BLaER1 treated with 17β-estradiol and CSF1 and Interleukin-3, amounts not matched to agents 10 nM and 100 nM (cell line): ENCODE results near the gene PLOD3.
"Not testable (repeated sequence)": the region's sequence is repeated elsewhere in the genome, so short reads cannot be mapped to it uniquely, and the experiment has no call there.

Experiments used
- H3K27ac ChIP-seq, 11 experiments: shearing (Covaris generic); formaldehyde crosslinking; 2 replicates each; pipeline ENCODE4 v1.8.1; 2022
- H3K27me3 ChIP-seq, 11 experiments: shearing (Covaris generic); formaldehyde crosslinking; 2 replicates each; pipeline ENCODE4 v1.8.1; 2022
- H3K36me3 ChIP-seq, 11 experiments: shearing (Covaris generic); formaldehyde crosslinking; 2 replicates each; pipeline ENCODE4 v1.8.1; 2022
- H3K4me1 ChIP-seq, 10 experiments: shearing (Covaris generic); formaldehyde crosslinking; 2 replicates each; pipeline ENCODE4 v1.8.1; 2022
- H3K4me2 ChIP-seq, 11 experiments: shearing (Covaris generic); formaldehyde crosslinking; 2 replicates each; pipeline ENCODE4 v1.8.1; 2022
- H3K4me3 ChIP-seq, 10 experiments: shearing (Covaris generic); formaldehyde crosslinking; 2 replicates each; pipeline ENCODE4 v1.8.1; 2022
- H3K9ac ChIP-seq, 11 experiments: shearing (Covaris generic); formaldehyde crosslinking; 2 replicates each; pipeline ENCODE4 v1.8.1; 2022
- H3K9me3 ChIP-seq, 11 experiments: shearing (Covaris generic); formaldehyde crosslinking; replicated peaks in 1 of 11; 2 replicates each; pipeline ENCODE4 v1.8.1; 2022
- H4K20me1 ChIP-seq, 11 experiments: shearing (Covaris generic); formaldehyde crosslinking; 2 replicates each; pipeline ENCODE4 v1.8.1; 2022
- Cebpa-rat ChIP-seq, 11 experiments: shearing (Covaris generic); IDR thresholded peaks; 2 replicates each; pipeline ENCODE4 v1.8.1; 2022

The PLOD3 gene, protein sequence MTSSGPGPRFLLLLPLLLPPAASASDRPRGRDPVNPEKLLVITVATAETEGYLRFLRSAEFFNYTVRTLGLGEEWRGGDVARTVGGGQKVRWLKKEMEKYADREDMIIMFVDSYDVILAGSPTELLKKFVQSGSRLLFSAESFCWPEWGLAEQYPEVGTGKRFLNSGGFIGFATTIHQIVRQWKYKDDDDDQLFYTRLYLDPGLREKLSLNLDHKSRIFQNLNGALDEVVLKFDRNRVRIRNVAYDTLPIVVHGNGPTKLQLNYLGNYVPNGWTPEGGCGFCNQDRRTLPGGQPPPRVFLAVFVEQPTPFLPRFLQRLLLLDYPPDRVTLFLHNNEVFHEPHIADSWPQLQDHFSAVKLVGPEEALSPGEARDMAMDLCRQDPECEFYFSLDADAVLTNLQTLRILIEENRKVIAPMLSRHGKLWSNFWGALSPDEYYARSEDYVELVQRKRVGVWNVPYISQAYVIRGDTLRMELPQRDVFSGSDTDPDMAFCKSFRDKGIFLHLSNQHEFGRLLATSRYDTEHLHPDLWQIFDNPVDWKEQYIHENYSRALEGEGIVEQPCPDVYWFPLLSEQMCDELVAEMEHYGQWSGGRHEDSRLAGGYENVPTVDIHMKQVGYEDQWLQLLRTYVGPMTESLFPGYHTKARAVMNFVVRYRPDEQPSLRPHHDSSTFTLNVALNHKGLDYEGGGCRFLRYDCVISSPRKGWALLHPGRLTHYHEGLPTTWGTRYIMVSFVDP

DNA sequence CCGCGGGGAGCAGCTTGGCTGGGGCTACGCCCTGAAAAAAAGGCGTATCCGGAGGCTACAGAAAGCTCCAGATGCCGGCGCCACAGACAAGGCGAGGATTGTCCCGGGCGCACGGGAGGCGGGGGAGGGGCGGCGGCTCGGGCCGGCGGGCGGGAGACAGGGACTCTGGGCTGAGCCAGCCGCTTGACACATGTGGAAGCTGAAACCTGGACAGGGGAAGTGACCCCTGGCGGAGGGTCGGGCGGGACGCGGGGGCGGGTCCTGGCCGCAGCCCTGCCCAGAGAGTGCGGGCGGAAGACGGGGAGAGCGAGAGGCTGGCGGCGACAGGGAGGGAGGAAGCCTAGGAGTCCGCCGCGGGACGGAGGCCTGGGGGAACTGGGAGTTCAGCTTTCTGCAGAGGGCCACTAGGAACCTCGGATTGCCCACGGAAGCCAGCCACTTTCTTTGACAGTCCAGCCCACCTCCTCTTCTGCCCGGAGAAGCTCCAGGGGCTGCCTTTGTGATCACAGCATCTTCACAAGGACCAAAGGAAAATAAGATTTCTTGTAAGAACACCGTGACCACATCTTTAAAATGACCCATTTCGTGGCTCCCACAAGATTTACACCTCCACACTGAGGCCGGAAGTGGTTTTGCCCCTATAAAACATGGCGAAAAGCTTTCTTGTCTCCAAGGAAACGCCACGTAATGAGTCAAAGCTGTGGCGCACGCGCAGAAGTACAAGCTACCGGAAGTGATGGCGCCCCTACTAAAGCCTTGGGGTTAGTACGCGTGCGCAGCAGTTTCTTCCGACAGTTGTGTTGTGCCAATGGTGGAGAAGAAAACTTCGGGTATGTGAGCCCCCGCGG, at the start of gene PLOD3, which contains the start of gene ZNHIT1:
Gene PLOD3 (minus strand): TSS at position 194 of the 848 bp plus-strand sequence. CDS start 307 bp downstream, outside the sequence.
Gene ZNHIT1 (plus strand): TSS at position 778 of the 848 bp plus-strand sequence. CDS start 31 bp downstream, at position 809.
- Histone ChIP-seq H3K4me2 (peak within 1 kb of the TSS; percentile 88 to 100 (median 95)), H3K4me1 (peaks cover 35 to 67% (median 54%) of the 10 kb centered on the region in 10 experiments), H3K36me3 (peaks cover 7 to 57% (median 45%) of the 10 kb centered on the region in 11 experiments), H3K27me3 (no peaks in the 10 kb centered on the region), H3K27ac (peak within 1 kb of the TSS; percentile 76 to 96 (median 84)), H3K9me3 (no peaks in the 10 kb centered on the region), H3K4me3 (peak within 1 kb of the TSS; percentile 73 to 90 (median 80)), H4K20me1 (peaks cover 4 to 33% (median 24%) of the 10 kb centered on the region in 11 experiments; a peak in 17 of 22 replicates), H3K9ac (peak within 1 kb of the TSS; percentile 77 to 91 (median 82))
- TF ChIP-seq Cebpa-rat (IDR thresholded peaks at IDR 0.05), result no peak

DNA sequence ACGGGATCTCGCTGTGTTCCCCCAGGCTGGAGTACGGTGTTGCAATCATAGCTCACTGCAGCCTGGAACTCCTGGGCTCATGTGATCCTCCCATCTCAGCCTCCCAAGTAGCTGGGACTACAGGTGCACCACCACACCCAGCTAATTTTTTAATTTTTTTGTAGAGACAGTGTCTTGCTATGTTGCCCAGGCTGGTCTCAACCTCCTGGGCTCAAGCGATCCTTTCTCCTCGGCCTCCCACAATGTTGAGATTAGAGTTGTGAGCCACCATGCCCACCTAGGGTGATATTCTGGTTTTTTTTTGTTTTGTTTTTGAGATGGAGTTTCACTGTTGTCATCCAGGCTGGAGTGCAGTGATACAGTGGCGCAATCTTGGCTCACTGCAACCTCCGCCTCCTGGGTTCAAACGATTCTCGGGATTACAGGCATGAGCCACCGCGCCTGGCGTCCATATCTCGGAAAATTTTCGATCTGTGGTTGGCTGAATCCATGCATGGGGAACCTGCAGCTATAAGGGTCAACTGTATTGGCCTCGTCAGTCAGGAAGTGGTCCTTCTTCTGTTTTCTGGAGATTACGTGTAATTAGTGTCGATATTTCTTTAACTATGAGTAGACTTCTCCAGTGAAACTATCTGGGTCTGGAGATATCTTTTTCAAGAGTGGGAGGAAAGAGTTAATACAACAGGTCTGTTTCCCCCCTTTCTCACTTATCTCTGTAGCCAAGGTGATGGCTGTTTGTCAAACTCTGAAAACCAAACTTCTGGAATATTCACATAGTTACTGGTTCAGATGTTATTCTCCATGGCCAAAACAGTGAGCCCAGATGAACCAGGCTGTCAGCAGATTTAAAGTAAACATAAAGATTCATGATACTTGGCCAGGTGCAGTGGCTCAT, 48.5 kb upstream of the PLOD3 start:
- H4K20me1 ChIP-seq, result no peaks in the 10 kb centered on the region; a peak in 1 of 22 replicates
- no peak overlapping the region for H3K9ac ChIP-seq
- H3K27ac ChIP-seq, result no peak overlapping the region
- no peaks in the 10 kb centered on the region for H3K36me3 ChIP-seq
- H3K9me3 ChIP-seq, result no peaks in the 10 kb centered on the region
- peaks cover 12 to 24% (median 15%) of the 10 kb centered on the region in 10 experiments for H3K4me1 ChIP-seq
- H3K4me3 ChIP-seq, result no peak overlapping the region
- H3K4me2 ChIP-seq, result no peak overlapping the region
- no peak; a peak in 1 of 22 replicates for TF ChIP-seq Cebpa-rat (IDR thresholded peaks at IDR 0.05)
- H3K27me3 ChIP-seq, result no peaks in the 10 kb centered on the region

DNA sequence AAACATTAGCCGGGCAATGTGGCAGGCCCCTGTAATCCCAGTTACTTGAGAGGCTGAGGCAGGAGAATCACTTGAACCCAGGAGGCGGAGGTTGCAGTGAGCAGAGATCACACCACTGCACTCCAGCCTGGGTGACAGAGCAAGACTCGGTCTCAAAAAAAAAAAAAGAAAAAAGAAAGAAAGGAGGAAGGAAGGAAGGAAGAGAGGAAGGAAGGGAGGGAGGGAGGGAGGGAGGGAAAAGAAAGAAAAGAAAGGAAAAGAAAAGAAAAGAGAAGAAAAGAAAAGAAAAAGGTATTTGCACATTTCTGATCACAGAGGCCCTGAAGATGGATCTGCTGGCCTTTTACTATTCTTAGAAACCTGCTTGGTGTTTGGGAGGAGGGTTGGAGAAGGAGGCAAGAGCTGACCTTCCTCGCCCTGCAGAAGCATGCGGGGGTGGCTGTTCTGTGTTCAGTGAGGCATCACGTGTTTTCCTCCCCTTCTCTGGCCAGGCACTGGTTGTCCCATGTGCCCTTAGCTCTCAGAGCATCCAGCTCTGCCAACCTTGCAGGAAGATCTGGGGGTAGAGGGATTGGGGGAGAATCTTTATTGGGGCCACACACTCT, 46.8 kb upstream of the PLOD3 start:
- not testable (repeated sequence) for H4K20me1 ChIP-seq, H3K27me3 ChIP-seq, H3K27ac ChIP-seq, H3K4me3 ChIP-seq, H3K36me3 ChIP-seq, H3K9me3 ChIP-seq, H3K9ac ChIP-seq
- H3K4me1 ChIP-seq, result peaks cover 12 to 20% (median 15%) of the 10 kb centered on the region in 10 experiments
- peak overlapping the region; percentile 28 to 67 (median 55); a peak in 20 of 22 replicates for H3K4me2 ChIP-seq

DNA sequence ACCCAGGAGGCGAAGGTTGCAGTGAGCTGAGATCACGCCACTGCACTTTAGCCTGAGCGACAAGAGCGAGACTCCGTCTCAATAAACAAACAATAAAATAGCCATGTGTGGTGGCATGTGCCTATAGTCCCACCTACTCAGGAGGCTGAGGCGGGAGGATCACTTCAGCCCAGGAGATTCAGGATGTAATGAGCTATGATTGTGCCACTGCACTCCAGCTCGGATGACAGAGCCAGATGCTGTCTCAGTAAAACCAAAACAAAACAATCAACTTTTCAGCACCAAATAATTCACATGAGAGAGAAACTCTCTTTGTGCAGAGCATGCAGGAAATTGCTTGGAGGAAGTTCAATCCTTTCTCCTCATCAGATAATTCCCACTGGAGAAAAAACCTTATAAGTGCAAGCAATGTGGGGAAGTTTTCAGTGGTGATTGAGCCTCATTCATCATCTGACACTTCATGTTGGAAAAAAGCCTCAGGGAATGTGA, 40.9 kb upstream of the PLOD3 start:
- H3K27me3 ChIP-seq, result no peaks in the 10 kb centered on the region
- no peaks in the 10 kb centered on the region for H4K20me1 ChIP-seq
- peaks cover 0 to 24% (median 6%) of the 10 kb centered on the region in 10 experiments; a peak in 15 of 20 replicates for H3K4me1 ChIP-seq
- no peaks in the 10 kb centered on the region for H3K9me3 ChIP-seq
- H3K36me3 ChIP-seq, result no peaks in the 10 kb centered on the region
- H3K4me3 ChIP-seq, result no peak overlapping the region
- no peak overlapping the region for H3K27ac ChIP-seq
- no peak for TF ChIP-seq Cebpa-rat (IDR thresholded peaks at IDR 0.05)
- 0 out of 22 replicates have a peak overlapping the region, but pooled peaks of 1 of the 11 experiments have one; percentile 8 for H3K9ac ChIP-seq
- H3K4me2 ChIP-seq, result peak overlapping the region in 2 of 11 experiments; percentile 10 to 12; a peak in 2 of 22 replicates

DNA sequence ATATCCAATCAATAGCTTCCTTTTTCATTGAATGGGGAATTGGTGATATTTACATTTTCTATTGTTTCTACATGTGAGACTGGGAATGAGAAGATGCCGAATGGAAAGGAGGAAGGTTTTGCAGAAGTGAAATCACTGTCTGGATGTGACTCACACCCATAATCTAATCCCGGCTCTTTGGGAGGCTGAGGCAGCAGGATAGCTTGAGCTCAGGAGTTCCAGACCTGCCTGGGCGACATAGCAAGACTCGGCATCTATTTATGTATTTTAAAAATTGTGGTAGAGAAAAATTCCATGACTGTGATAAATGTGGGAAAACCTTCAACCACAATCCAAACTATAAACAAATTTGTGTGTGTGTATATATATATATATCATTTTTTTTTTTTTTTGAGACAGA, 38.4 kb upstream of the PLOD3 start:
- Histone ChIP-seq H3K36me3 (peaks cover 0 to 3% (median under 1%) of the 10 kb centered on the region in 11 experiments; a peak in 4 of 22 replicates), H3K4me3 (no peak overlapping the region), H3K4me1 (peaks cover 8 to 29% (median 16%) of the 10 kb centered on the region in 10 experiments), H3K27me3 (no peaks in the 10 kb centered on the region), H4K20me1 (peaks cover 0 to 11% (median 9%) of the 10 kb centered on the region in 11 experiments; a peak in 16 of 22 replicates), H3K27ac (no peak overlapping the region), H3K9me3 (no peaks in the 10 kb centered on the region), H3K4me2 (peak overlapping the region in 2 of 11 experiments; percentile 41 to 53; a peak in 3 of 22 replicates), H3K9ac (no peak overlapping the region)
- no peak for TF ChIP-seq Cebpa-rat (IDR thresholded peaks at IDR 0.05)

- H4K20me1 ChIP-seq, result peaks cover 11 to 37% (median 31%) of the 10 kb centered on the region in 11 experiments; a peak in 18 of 22 replicates
- H3K4me2 ChIP-seq, result peak overlapping the region in 2 of 11 experiments; percentile 70 to 72; a peak in 1 of 22 replicates
- H3K27ac ChIP-seq, H3K27me3 ChIP-seq, H3K9me3 ChIP-seq, H3K4me3 ChIP-seq, H3K9ac ChIP-seq: not testable (repeated sequence)
- peaks cover 18 to 47% (median 31%) of the 10 kb centered on the region in 10 experiments for H3K4me1 ChIP-seq
- H3K36me3 ChIP-seq, result peaks cover 12 to 28% (median 23%) of the 10 kb centered on the region in 11 experiments
Observed at GRCh38 chr7:101253199-101253598, 35.8 kb upstream of the PLOD3 start.

DNA sequence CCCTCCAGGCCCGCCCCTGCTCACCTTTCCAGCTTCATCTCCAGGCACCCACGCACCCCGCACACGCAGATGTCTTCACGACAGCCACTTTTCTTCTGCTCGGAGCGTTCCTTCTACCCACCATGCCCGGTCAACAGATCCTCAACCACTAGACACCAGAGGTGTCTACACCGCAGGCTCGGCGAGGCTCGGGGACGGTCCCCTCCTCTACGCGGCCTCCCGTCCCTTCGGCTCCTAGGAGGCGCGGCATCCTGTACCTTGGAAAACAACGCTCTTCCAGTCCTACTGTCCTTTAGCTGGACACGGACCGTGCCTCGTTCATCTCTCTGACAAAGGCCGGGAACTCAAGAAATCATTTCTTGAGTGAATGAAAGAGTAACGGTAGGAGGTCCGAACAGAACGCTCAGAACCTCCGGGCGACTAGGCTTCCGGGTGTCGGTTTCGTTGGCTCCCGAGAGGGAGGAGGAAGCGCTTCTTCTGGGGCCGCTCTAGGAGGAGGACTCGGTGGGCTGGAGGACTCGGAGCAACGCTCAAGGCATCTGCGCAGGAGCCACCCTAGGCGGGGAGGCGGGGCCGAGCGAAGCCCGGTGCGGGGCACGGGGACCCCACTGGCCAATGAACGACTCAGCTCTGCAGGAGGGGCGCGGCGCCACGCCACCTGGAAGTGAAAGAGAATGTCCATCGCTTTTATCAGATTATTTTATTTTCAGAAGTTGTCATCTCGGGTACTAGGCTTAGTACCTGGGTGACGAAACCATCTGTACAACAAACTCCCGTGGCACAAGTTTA, 34.7 kb upstream of the PLOD3 start:
- Histone ChIP-seq H3K4me3 (peak overlapping the region; percentile 76 to 99 (median 96)), H3K36me3 (peaks cover 18 to 38% (median 32%) of the 10 kb centered on the region in 11 experiments), H3K4me2 (peak overlapping the region; percentile 90 to 99 (median 96)), H3K27me3 (no peaks in the 10 kb centered on the region), H3K4me1 (peaks cover 18 to 47% (median 30%) of the 10 kb centered on the region in 10 experiments), H4K20me1 (peaks cover 14 to 49% (median 38%) of the 10 kb centered on the region in 11 experiments; a peak in 18 of 22 replicates), H3K9me3 (no peaks in the 10 kb centered on the region), H3K9ac (peak overlapping the region; percentile 84 to 94 (median 90)), H3K27ac (peak overlapping the region; percentile 74 to 90 (median 82))
- no peak for TF ChIP-seq Cebpa-rat (IDR thresholded peaks at IDR 0.05)
